PFSK-1 (cell line): ENCODE data around the gene SNORC.

Experiments
- POLR2AphosphoS5 ChIP-seq: IDR thresholded peaks from 2 replicates; pipeline ENCODE4 v1.6.1; 2012; ENCODE audit warnings: low read depth, mild to moderate bottlenecking, control low read depth, low read length, moderate library complexity
- SIN3A ChIP-seq: IDR thresholded peaks from 2 replicates; pipeline ENCODE4 v1.6.1; 2012; ENCODE audit warnings: mild to moderate bottlenecking, low read length, moderate library complexity, borderline replicate concordance; ENCODE audit not compliant: insufficient read depth

- TF ChIP-seq POLR2AphosphoS5 (no peak), SIN3A (no peak)
Measured at GRCh38 chr2:232891621-232892071, 21.6 kb downstream of the SNORC start.
